ENCODE measurements around the gene FAM180B.

FAM180B gene

DNA sequence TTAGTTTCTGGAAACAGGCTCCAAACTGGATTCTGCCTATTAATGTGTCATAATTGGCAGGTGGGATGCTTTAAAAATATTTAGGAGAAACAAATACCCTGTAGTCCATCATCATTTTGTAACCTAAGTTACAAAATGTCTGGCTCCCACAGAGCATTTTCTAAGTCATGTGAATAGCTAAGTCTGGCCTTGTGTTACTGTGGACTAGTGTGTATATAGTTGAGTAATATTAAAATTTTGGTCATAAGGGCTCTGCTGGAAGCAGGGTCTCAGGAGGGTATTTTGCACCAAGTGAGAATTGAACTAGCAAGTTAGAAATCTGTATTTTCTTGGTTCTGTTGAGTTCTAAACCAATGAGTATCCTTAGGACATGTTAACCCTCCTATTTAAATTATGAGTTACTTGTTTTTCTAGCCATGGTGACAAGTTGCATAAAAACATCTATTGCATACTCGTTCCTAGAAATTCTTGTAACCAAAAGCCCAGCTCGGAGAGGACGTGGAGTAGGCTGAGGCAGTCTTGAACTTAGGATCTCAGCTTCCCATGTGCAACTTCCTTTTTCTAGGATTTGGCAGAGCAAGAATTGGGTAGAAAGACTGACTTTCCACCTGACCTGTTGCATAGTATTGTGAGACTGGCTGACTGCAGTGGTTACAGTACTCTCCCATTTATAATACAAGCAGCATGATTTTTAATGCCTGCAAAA is 15.7 kb upstream of the FAM180B start:
- DNase-seq, result no peak

DNA sequence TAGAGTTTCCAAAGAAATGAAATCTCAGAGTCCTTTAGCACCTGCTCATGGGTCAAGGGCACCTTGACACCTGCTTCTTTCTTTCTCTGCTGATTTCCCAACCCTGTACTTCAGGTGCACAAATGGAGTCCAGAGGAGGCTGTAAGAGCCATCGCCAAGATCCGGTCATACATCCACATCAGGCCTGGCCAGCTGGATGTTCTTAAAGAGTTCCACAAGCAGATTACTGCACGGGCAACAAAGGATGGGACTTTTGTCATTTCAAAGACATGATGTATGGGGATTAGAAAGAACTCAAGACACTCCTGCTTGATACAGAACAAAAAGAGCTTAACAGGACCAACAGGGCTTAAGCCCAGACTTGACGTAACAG is 15.1 kb upstream of the FAM180B start:
- no peak for DNase-seq

DNA sequence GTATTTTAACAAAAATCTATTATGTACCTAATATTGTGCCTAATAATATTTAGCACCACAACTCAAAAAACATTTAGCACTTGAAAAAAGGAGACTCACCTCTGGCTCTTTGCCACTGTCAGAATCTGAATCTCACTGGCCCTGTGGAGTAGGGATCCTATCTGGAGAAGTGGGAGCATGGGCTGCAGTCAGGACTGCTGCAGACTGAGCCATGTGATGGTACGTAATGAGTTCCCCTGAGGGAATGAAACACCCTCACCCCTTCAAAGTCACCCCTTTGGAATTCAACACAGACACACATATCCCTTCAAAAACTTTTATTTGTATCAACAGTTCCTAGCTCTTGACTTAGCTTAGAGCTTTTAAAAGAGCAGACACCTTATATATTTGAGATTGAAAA is 14.6 kb upstream of the FAM180B start:
- DNase-seq, result no peak

DNA sequence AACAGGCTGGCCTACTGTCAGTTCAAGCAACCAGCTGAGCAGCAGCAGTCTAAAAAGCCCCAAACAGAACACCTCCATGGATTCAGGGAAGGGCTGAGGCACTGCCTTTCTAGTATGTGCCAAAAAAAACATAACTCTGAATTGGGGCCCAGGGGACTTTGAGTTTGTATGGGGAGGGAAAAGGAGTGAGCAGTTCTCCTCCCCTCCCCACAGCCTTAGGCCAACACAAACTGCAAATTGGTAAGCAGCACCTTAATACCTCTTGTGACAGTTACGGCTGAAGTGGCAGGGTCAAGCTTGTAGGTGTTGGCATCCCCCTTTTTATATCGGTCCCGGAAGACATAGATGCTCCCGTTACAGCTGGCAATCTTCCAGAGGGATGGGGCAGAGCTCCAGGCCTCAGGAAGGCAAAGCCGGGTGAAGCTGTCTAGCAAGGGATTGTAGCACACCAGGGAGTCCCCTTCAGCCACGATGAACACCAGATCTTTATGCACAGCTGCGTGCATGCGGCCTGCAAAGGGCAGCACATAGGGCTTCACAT is 13.7 kb upstream of the FAM180B start:
- no peak for DNase-seq

DNA sequence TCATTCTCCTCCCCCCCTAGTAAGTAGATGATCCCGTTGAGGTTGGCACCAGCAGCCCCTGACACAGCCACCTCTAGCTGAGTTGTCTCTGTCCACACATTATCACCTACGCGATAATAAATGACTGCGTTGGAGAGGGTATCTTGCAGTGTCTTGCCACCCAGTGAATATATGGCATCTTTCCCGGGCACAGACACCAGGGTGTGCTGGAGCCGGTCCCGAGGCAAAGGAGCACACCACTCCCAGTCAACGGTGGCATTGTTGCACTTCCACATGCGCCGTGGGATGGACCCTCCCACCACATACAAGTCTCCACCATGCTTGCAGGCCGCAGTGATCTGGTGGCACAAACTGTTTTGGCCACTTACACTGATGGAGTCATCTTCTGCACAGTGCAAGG is 13.2 kb upstream of the FAM180B start:
- DNase-seq, result no peak

DNA sequence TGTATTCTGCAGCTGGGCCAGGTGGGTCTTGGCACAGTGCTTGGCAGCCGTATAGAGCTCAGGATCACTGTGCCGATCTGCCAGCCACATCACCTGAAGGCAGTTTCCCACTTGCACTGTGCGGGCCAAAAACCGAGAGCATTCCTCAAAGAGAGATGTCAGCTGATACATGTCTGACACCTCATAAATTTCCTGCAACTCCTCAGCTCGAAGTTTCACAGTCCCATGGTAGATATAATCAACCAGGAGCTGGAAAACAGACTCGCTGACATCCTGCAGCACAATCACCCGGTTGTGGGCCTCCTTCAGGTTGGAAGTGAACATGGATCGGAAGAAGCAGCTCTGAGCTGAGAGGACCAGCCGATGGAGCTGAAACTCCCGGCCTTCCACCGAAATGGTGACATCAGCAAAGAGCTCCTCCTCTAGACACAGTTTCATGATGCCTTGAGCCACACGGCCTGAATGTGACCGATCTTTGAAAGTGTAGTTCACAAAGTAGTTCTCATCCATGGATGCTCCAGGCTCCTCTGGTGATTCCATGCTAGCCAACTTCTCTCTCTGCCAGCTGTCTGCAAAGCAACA is 8.9 kb upstream of the FAM180B start:
- DNase-seq, result no peak

DNA sequence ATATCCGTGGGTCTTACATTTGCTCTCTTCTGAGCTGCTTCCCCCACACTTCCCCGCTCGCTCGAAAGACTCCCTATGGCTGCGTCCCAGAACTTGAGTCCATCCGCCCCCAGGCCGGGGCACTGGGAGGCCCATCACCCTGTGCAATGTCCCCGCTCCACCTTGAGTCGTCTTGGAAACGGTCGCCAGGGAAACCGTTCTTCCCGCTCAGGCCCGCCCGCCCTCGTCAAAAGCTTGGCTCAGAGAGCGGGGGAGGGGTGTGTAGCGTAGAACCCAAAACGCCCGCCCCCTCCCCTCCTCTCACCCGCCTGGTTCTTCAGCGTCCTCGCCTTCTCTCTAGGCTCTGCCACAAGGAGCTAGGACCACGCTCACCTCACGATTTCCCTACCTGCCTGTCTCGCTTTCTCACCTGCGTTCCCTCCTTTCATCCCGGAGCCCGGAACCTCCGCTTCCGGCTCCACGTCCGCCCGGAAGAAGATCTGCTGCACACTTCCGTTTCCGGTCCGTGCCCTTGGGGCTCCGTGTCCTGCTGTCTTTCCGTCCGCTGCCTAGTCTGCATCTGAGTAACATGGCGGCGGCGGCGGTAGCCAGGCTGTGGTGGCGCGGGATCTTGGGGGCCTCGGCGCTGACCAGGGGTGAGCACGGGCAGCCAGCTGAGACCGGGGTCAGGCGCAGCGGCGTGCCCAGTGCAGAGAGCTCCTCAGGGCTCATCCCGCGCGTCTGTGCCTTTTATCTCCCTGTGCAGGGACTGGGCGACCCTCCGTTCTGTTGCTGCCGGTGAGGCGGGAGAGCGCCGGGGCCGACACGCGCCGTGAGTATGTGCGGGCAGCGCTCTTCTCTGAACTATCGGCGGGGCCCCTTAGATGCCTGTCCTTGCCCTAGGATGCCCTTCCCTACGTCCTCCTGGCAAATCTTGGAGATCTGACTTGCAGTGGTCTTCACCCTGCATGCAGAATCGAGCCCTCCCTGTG is 7.7 kb upstream of the FAM180B start, which contains the start of the genes KBTBD4 and NDUFS3:
Gene KBTBD4 (minus strand): TSS at position 447 of the 971 bp plus-strand sequence. CDS start 19 bp downstream, at position 428.
Gene NDUFS3 (plus strand): TSS at position 551 of the 971 bp plus-strand sequence. CDS start 18 bp downstream, at position 569.
- peak; percentile 84 for DNase-seq

DNA sequence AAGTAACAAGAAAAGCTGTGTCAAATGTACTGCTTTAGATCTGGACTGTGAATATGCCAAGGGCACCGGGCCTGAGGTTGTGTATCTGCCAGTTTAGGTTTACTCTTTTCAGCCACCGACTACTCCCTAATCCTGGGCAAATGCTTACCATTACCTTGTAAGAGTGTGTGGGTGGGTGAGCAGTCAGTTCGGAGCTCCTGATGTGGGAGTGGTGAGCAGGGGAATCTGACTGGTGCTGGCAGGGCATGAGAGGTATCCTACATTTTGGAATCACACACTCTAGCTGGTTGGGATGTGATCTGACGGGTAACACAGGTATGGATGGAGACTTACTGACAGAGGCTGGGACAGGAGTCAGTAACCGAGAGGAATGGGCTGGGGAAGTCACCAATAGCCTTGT is 2.6 kb upstream of the FAM180B start:
- DNase-seq, result no peak

DNA sequence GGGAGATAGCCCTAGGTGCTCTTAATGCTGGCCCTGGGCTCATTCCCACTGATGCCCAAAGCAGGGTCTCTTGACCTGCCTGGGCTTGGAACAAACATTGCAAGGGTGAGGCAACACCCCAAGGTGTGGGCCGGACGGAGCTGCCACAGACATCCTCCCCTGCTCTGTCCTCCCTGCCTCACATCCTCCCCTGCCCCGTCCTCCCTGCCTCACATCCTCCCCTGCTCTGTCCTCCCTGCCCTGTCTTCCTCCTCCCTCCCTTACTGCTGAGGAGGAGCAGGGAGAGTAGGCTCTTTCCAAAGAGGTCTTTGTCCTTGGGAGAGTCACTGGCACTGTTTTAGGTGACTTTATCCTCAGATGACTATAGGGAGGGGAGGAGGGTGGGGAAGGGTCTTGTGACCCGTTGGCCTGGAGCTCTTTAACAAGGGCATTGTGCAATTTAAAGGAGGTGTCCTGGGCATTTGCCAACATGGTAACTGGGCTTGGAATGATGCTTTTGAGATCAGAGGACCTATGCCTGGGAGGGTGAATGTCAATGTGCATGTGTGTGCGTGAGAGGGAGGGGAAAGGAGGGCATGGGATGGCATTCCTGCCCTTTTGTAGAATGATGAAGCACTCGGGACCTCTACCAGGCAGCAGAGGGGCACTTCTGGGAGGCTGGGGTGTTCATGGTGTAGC is 700 bp downstream of the FAM180B start:
- DNase-seq, result no peak

DNA sequence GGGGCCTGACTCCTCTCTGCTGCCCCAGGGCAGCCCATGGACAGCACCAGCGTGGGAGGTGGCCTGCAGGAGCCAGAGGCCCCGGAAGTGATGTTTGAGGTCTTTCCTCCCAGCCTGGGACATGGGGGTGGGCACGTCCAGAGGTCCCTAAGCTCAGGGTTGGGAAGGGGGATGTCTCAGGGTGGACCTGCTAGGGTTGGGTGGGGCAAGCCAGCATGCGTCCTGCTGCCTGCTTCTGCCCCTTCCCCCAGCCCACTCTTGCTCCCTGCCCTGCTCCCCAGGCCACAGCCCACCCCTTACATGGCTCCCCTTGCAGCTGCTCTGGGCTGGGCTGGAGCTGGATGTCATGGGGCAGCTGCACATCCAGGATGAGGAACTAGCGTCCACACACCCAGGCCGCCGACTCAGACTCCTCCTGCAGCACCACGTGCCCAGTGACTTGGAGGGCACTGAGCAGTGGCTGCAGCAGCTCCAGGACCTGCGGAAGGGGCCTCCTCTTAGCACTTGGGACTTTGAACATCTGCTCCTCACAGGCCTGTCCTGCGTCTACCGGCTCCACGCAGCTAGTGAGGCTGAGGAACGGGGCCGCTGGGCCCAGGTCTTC is 1.3 kb downstream of the FAM180B start:
- DNase-seq, result no peak

DNA sequence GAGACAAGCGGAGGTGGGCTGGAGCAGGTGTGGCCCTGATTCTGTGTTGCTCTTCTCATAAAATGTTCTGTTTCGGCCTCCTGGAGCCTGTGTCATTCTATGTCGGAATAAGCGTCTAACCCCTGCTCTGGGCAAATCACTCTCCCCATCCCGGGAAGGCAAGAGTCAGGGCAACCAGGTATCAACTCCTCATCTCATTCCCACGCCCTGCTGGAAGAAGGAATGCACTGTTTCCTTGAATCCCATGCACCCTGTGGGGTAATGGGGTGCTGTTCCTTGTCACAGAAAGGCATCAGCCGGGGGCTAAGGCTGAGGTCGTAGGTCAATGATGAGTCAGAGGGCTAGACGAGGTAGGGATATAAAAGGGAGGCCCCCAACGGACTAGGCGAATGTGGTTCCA is 2.6 kb downstream of the FAM180B start:
- DNase-seq, result no peak

DNA sequence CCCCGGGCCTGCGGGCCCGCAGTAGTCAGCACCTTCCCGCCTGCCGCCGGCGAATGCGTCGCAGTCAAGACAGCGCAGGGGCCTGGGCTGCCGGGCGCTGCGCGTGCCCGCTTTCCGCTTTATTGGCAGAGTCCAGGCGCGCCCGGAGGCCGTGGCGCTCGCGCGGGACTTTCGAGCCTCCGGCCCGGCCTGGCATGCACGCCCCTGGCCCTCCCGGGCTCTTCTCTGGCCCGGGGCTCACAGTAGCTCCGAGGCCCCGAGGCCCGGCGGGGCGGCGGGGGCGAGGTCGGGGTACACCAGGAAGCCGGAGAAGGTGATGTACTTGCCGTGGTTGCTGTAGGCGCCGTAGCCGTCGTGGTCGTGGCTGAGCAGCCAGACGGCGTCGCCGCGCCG is 3.1 kb downstream of the FAM180B start:
- no peak for DNase-seq

DNA sequence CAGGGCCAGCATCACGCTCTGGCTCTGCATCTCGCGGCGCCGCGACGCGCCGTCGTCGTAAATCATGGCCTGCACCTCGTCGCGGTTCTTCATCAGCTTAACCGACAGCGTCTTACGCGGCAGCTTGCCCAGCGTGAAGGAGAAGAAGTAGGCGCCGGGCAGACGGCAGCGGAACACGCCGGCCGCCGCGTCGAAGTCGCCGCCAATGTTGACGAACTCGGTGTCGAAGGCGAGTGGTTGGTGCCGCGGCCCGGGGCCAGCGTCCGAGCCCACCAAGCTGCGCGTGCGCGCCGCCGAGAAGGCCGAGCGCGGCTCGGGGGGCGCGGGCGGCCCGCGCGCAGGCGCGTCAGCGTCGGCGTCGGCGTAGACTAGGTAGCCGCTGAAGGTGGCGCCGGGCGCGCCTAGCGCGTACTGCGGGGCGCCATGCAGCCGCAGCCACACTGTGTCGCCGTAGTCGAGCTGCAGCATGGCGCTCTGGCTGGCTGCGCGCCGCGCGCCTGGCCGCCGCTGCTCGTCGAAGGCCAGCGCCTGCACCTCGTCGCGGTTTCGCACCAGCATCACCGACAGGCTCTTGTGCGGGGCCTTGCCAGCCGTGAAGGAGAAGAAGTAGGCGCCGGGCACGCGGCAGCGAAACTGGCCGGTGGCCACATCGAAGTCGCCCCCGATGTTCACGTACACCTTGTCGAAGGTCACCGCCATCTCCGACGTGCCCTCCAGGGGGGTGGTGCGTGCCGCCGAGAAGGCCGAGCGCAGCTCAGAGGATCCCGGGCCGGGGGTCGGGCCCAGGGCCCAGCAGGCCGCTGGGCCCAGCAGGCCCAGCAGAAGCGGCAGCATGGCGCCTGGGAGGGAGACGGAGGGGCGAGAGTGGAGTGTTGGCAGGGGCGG is 3.7 kb downstream of the FAM180B start:
- no peak for DNase-seq

DNA sequence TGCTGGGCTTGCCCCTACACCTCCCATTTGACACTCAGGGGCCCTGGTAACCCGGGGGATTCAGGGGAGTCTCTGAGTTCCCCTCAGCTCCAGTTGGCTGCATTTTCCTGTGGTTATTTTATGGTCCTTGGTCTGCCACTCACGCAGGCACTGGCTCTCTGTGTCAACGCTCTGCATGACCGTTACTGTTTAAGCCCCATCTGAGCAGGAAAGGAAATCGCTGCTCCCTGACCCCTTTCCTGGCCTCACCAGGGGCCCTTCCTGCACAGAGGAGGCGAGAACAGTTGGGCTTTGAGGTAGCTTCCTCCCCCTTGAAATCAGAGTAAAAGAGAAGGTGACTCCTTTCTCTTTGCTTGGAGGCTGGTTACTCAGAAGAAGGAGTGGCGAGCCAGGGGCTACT is 5.3 kb downstream of the FAM180B start:
- DNase-seq, result no peak

DNA sequence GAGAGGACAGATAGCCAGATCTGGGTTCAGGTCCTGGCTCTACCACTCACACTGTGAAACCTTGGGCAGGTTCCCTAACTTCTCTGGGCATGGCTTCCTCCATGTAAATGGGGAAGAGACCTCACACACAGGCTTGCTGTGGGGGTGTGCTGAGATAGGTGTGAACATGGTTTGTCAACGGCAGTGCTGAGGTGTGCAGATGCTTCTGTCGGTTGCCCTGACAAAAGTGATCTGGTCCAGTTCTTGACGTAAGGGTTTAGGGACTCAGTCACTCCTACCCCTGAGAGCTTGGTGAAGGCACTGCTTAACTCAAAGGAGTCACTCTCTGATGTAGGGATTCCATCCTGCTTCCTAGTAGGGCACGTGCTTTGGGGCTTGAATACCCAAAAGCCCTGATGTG is 5.8 kb downstream of the FAM180B start:
- no peak for DNase-seq

DNA sequence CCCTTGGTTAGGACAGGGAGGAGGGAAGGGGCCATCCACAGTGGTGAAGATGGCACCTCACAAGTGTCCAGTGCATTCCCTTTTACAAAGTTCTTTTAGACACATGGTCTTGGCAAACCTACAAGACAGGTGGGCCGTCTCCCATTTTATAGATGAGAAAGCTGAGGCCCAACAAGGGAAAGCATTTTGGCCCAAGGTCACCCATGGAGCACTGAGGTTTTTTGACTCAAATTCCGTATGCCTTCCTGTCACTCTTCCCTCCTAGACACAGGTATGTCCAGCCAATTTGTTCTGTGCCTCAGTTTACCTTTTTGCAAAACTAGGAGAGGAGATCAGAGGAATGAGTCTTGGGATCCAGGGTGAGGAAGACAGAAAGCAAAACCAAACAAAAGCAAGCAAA is 6.5 kb downstream of the FAM180B start:
- no peak for DNase-seq

DNA sequence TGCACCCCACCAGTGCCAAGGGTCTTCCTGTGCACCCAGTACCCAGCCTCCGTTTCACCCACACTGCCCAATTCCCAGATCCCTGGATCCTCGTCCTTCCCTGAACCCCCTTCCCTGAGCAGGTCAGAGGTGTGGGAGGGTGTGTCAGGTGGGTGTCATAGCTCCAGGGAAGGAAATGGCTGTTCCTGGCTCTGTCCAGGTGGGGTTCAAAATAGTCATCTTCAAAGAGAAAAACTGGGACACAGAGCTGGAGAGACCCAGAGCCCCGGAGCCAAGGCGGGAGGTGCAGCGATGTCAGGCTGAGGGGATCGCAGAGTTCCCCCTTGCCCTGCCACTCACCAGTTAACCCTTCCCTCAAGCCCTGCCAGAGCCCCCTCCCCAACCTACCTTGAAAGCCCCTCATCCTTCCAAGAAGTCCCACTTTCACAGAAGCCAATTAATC is 7.0 kb downstream of the FAM180B start:
- no peak for DNase-seq

DNA sequence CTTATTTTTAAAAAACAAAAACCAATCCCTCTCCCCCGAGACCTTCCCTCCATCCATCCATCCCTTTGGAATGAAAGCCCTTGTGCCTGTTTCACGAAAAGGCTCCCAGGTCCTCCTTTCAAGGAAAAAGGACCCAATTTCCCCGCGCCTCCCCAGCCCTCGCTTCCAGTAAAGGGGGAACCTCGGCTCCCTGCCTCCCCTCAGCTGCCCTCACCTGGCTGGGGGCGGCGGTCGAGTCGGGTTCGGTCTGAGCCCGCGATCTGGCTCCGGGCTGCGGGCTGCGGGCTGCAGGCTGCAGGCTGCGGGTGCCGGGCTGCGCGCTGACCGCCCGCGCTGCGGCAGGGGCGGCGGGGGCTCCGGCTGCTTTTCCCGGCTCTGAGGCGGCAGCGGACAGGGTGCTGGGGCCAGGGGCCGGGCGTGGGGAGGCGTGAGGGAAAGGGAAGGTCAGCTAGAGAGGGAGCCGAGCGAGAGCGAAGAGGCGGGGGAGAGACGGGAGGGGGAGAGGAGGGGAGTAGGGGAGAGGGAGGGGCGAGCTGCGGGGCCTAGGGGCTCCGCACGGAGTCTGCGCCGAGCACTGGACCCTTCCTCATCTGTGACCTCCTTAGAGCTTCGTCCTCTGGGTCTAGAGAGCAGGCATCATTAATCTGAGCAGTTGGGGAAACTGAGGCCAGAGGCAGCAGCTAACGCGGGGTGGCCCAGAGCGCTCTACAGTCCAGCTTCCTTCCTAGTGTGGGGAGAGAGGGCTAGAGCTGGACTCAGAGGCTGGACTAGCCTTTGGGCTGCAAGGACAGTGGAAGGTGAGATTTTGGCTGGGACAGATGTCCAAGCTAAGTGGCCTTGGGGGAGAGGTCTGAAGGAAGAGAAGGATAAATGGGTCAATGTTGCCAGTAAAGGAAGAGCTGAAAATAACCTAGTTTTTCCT is 7.7 kb downstream of the FAM180B start, which contains the start of gene C1QTNF4:
Gene C1QTNF4 (minus strand): TSS at position 478 of the 922 bp plus-strand sequence. CDS start 3,601 bp downstream, outside the sequence.
- DNase-seq, result no peak

DNA sequence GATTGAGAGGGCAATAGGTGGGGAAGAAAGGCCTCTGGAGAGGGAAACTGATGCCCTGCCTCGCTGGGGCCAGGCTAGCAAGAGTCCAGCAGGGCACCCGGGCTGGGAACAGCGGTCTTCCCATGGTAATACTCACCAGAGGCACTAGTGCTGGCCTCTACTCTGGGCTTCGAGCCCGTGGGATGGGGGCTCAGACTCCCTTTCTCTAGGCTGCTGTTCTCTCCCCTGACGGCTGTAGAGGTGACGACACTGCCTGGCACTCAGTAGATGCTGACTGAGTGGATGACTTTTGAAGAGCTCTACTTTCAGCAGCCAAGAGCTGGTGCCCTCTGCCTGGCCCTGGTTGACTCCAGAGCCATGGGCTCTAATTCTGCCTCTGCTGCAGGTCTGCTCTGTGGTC is 8.6 kb downstream of the FAM180B start:
- no peak for DNase-seq

DNA sequence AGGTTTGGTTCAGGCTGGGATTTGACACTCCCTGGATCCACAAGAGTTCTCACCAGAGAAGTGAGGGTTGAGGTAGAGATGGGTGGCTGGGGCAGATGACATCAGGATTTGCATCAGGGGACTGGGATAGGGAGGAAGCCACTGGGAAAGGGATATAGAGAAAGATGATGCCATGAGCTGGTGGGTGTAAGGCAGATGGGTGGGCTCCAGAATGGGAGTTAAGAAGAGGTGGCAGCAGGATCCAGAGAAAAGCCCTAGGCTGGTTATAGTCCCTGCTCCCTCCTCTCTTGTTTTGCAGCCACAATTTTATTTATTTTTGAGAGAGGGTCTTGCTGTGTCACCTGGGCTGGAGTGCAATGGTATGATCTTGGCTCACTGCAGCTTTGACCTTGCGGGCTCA is 9.5 kb downstream of the FAM180B start:
- DNase-seq, result no peak

All from NCI-H2107 (cell line).